H1 (cell line): ENCODE results near the gene PALM2AKAP2. TPM values are rescaled to one million over a fixed set of nuclear protein-coding genes. Genes with fewer than 3 reads are reported as not detected.

ENCODE experiments used
- BACH1 ChIP-seq: IDR thresholded peaks from 2 replicates; pipeline ENCODE4 v1.6.1; 2012; ENCODE audit warnings: low read length, improper control_type of control experiment
- CBX8 ChIP-seq: fragments of 300-800, 300-1000 bp; sonication (generic); IDR thresholded peaks from 2 replicates; pipeline ENCODE4 v1.7.1; 2016; ENCODE audit warnings: low read depth, low read length, borderline replicate concordance
- CHD7 ChIP-seq: fragments of 300-600 bp; sonication (generic); IDR thresholded peaks from 2 replicates; pipeline ENCODE4 v1.7.1; 2012; ENCODE audit warnings: low read length, moderate library complexity, mild to moderate bottlenecking, inconsistent platforms; ENCODE audit not compliant: insufficient replicate concordance
- EP300 ChIP-seq, 2 experiments: IDR thresholded peaks; 1 replicate in 1 of 2; 2 replicates in 1 of 2; pipeline ENCODE4 v1.6.1; 2011 to 2012; ENCODE audit warnings: low read depth in 2 of 2, low read length in 2 of 2, mild to moderate bottlenecking in 2 of 2, borderline replicate concordance in 1 of 2, inconsistent platforms in 1 of 2, moderate library complexity in 1 of 2
- EZH2 ChIP-seq: fragments of 200-600 bp; sonication (generic); IDR thresholded peaks from 2 replicates; pipeline ENCODE4 v1.7.1; 2012; ENCODE audit warnings: low read depth, mild to moderate bottlenecking, moderate library complexity, low read length, inconsistent platforms; ENCODE audit not compliant: severe bottlenecking
- HDAC6 ChIP-seq: IDR thresholded peaks from one replicate; pipeline ENCODE4 v1.7.1; 2012; ENCODE audit warnings: low read depth, mild to moderate bottlenecking, inconsistent platforms, low read length, moderate library complexity
- POLR2A ChIP-seq, 2 experiments: IDR thresholded peaks; 1 replicate in 1 of 2; 2 replicates in 1 of 2; pipeline ENCODE4 v1.6.1; 2011; ENCODE audit warnings: low read depth in 2 of 2, low read length in 2 of 2, mild to moderate bottlenecking in 2 of 2; ENCODE audit errors: control extremely low read depth in 1 of 2
- POLR2AphosphoS5 ChIP-seq: IDR thresholded peaks from 2 replicates; pipeline ENCODE4 v1.6.1; 2011; ENCODE audit warnings: low read depth, low read length
- polyA plus RNA-seq, 7 experiments: library from polyadenylated mRNA; depleted of rRNA in 3 of 7; stranded (reverse) in 5 of 7; unstranded in 2 of 7; fragments of >200 nt in 5 of 7; fragments of 200-250 nt in 2 of 7; gene quantifications; 1 replicate in 5 of 7; 2 replicates in 1 of 7; 4 replicates in 1 of 7; pipeline versions ENCODE4 v1.2.1 to v1.2.3, GENCODE V29; 2011 to 2013; ENCODE audit warnings: missing spikeins in 2 of 7, mixed read lengths in 2 of 7
- total RNA-seq: library from RNA; stranded (reverse); fragmentation: NEBNext Ultra II Directional; extraction: Animal tissue kit (Norgen Biotek cat#: 25700); gene quantifications from 2 replicates; pipeline ENCODE4 v1.2.1, GENCODE V29; 2021

PALM2AKAP2 gene
- total and polyA plus RNA-seq, 2 of the 8 experiments (the other 6 are each of a cell fraction or from before 2014, with no cell fraction given), result 0.38 to 20.5 TPM

- TF ChIP-seq CHD7 (no peak), BACH1 (no peak), POLR2A (IDR thresholded peaks at IDR 0.05; ENCODE audit: control extremely low read depth in 1 of 2, low read depth in 2 of 2, low read length in 2 of 2) (no peak), EP300 (IDR thresholded peaks at IDR 0.05; ENCODE audit: borderline replicate concordance in 1 of 2, low read depth in 2 of 2, low read length in 2 of 2) (no peak), CBX8 (no peak), POLR2AphosphoS5 (no peak), HDAC6 (no peak), EZH2 (no peak)
These were observed 7.7 kb downstream of the PALM2AKAP2 start (continued) for GRCh38 chr9:109787735-109788134.
